A549 (cell line): ENCODE results near the gene ABCC5. TPM values are rescaled to one million over a fixed set of nuclear protein-coding genes. Genes with fewer than 3 reads are reported as not detected.
A peak's percentile ranks its signal among the peaks of the same experiment; 100 is the strongest.

Source experiments
- ATAC-seq, 2 experiments: fragments of 200-7000 bp in 1 of 2; fragments of >200 bp in 1 of 2; cut with Nextera tagmentation in 1 of 2; cut with Tn5 transposase in 1 of 2; 3 replicates each; pipeline versions ENCODE4 v1.8.0 to v1.9.1; 2018 to 2020; ENCODE audit warnings: mild to moderate bottlenecking in 1 of 2, moderate library complexity in 1 of 2
- CTCF ChIA-PET: fragments of 300-600 bp; sonication (Branson Sonifier 250); formaldehyde crosslinking; extraction: SDS; loops from one replicate; lab custom pipeline; 2021; ENCODE audit warnings: antibody characterized with exemption, inconsistent platforms; lab: Yijun Ruan, JAX
- POLR2A ChIA-PET: fragments of 350-600 bp; formaldehyde crosslinking; extraction: SDS; loops from one replicate; lab custom pipeline; 2021; ENCODE audit warnings: antibody characterized with exemption, inconsistent platforms; lab: Yijun Ruan, JAX
- DNase-seq, 2 experiments: peaks; one replicate each; pipeline versions ENCODE4 v3.0.0 to v3.0.0-alpha.2; 2011 to 2016; ENCODE audit warnings: low read depth in 1 of 2, low spot score in 1 of 2
- FAIRE-seq: peaks from 2 replicates; lab custom pipeline; 2011; peaks lifted over from hg19 to GRCh38; lab: Jason Lieb, UNC
- H3K27ac ChIP-seq, 2 experiments: fragments of >200 bp; sonication (Bioruptor Twin); formaldehyde crosslinking; 3 replicates each; pipeline ENCODE4 v1.5.1; 2016 to 2017
- H3K4me1 ChIP-seq: fragments of >200 bp; sonication (Bioruptor Twin); formaldehyde crosslinking; 3 replicates; pipeline ENCODE4 v1.6.1; 2016
- H3K4me2 ChIP-seq: fragments of >200 bp; sonication (Bioruptor Twin); formaldehyde crosslinking; 3 replicates; pipeline ENCODE4 v1.6.1; 2016
- H3K4me3 ChIP-seq: fragments of >200 bp; sonication (Bioruptor Twin); formaldehyde crosslinking; 3 replicates; pipeline ENCODE4 v1.5.1; 2016
- H3K9me3 ChIP-seq: fragments of >200 bp; sonication (Bioruptor Twin); formaldehyde crosslinking; 3 replicates; pipeline ENCODE4 v1.6.1; 2016
- BHLHE40 ChIP-seq: IDR thresholded peaks from 2 replicates; pipeline ENCODE4 v1.6.1; 2012; ENCODE audit warnings: low read depth, low read length, inconsistent platforms
- CBX8 ChIP-seq: fragments of 200-600 bp; sonication (generic); IDR thresholded peaks from 2 replicates; pipeline ENCODE4 v1.6.1; 2016
- CTCF ChIP-seq: fragments of >200 bp; sonication (Bioruptor Twin); formaldehyde crosslinking; IDR thresholded peaks from 3 replicates; pipeline ENCODE4 v1.5.1; 2016
- E2F6 ChIP-seq: IDR thresholded peaks from 2 replicates; pipeline ENCODE4 v1.6.1; 2012; ENCODE audit warnings: low read depth, borderline replicate concordance
- EHMT2 ChIP-seq: fragments of 200-600 bp; sonication (generic); IDR thresholded peaks from 2 replicates; pipeline ENCODE4 v1.6.1; 2016; ENCODE audit warnings: antibody characterized with exemption, low read depth, mild to moderate bottlenecking, moderate library complexity
- EP300 ChIP-seq, 2 experiments: fragments of >200 bp; sonication (Bioruptor Twin); formaldehyde crosslinking; IDR thresholded peaks; 2 replicates in 1 of 2; 3 replicates in 1 of 2; pipeline ENCODE4 v1.6.1; 2016 to 2017
- ESRRA ChIP-seq: fragments of 150-350 bp; IDR thresholded peaks from 2 replicates; pipeline ENCODE4 v1.6.1; 2014; ENCODE audit warnings: mild to moderate bottlenecking, low read length, borderline replicate concordance
- HES2 ChIP-seq: fragments of >200 bp; sonication (Bioruptor Twin); formaldehyde crosslinking; IDR thresholded peaks from 2 replicates; pipeline ENCODE4 v1.6.1; 2016
- HOXB13 ChIP-seq: fragments of 250-450 bp; sonication (Bioruptor Pico); IDR thresholded peaks from 2 replicates; pipeline ENCODE4 v1.5.0; 2020; ENCODE audit warnings: low read depth, mild to moderate bottlenecking, moderate library complexity
- KDM5A ChIP-seq: fragments of 200-600 bp; sonication (generic); IDR thresholded peaks from 2 replicates; pipeline ENCODE4 v1.6.1; 2016; ENCODE audit warnings: antibody characterized with exemption, mild to moderate bottlenecking
- MAFK ChIP-seq: fragments of 450-650 bp; IDR thresholded peaks from 2 replicates; pipeline ENCODE4 v1.6.1; 2014; ENCODE audit not compliant: partially characterized antibody
- MAZ ChIP-seq: fragments of 150-350 bp; IDR thresholded peaks from 2 replicates; pipeline ENCODE4 v1.6.1; 2014; ENCODE audit warnings: antibody characterized with exemption, low read depth, low read length, borderline replicate concordance
- MYC ChIP-seq: IDR thresholded peaks from 2 replicates; pipeline ENCODE4 v1.6.1; 2012; ENCODE audit warnings: mild to moderate bottlenecking, inconsistent platforms, low read length, improper control_type of control experiment, borderline replicate concordance
- NFE2L2 ChIP-seq: fragments of 150-350 bp; conservative IDR thresholded peaks from 2 replicates; pipeline ENCODE4 v1.6.1; 2014; ENCODE audit warnings: low read length
- PBX3 ChIP-seq: IDR thresholded peaks from 2 replicates; pipeline ENCODE4 v1.6.1; 2012
- PHF8 ChIP-seq: fragments of 200-600 bp; sonication (generic); IDR thresholded peaks from 2 replicates; pipeline ENCODE4 v1.6.1; 2016; ENCODE audit warnings: low read depth, mild to moderate bottlenecking, antibody characterized with exemption, moderate library complexity, borderline replicate concordance
- POLR2AphosphoS2 ChIP-seq: conservative IDR thresholded peaks from 2 replicates; pipeline ENCODE4 v1.6.1; 2012; ENCODE audit warnings: low read length, improper control_type of control experiment, inconsistent platforms
- RFX5 ChIP-seq: fragments of 450-650 bp; IDR thresholded peaks from 2 replicates; pipeline ENCODE4 v1.7.1; 2014; ENCODE audit warnings: antibody characterized with exemption, mild to moderate bottlenecking, moderate library complexity
- TP53 ChIP-seq: fragments of 250-450 bp; sonication (Bioruptor Pico); IDR thresholded peaks from 2 replicates; pipeline ENCODE4 v1.5.0; 2021; ENCODE audit warnings: mild to moderate bottlenecking, moderate library complexity
- ZC3H11A ChIP-seq: fragments of 450-650 bp; IDR thresholded peaks from 2 replicates; pipeline ENCODE4 v1.6.1; 2014; ENCODE audit warnings: antibody characterized with exemption, mild to moderate bottlenecking
- ZSCAN20 ChIP-seq: fragments of 250-450 bp; sonication (Bioruptor Pico); IDR thresholded peaks from 2 replicates; pipeline ENCODE4 v1.8.0; 2022; ENCODE audit warnings: mild to moderate bottlenecking, moderate library complexity
- WGBS: methylation state at CpG from one replicate; pipeline ENCODE4 v1.1.6; 2017; ENCODE audit errors: missing lambda C conversion rate; 5-methylcytosine and 5-hydroxymethylcytosine counted together
- polyA plus RNA-seq, 4 experiments: library from polyadenylated mRNA; depleted of rRNA in 3 of 4; stranded (reverse); fragments of >200 nt; fragmentation: RNase III in 1 of 4; extraction: RNeasy Plus Mini Kit Qiagen cat#74134 plus additional on column Dnase treatment in 1 of 4; gene quantifications; 2 replicates in 3 of 4; 3 replicates in 1 of 4; pipeline ENCODE4 v1.2.3, GENCODE V29; 2011 to 2017

Gene ABCC5
- polyA plus RNA-seq, 2 of the 4 experiments (the other 2 are of a cell fraction) = 14.2 to 20.7 TPM

- no peak for FAIRE-seq
- no peaks in the 10 kb centered on the region for H3K9me3 ChIP-seq
- H3K4me3 ChIP-seq = no peak overlapping the region
- no peak overlapping the region for H3K27ac ChIP-seq
- no peak for ATAC-seq
- TF ChIP-seq ESRRA (no peak), MAFK (peak; percentile 89)
- POLR2A ChIA-PET = no interaction called here
- no peaks in the 10 kb centered on the region for H3K4me1 ChIP-seq
- peak in 1 of 2 experiments; percentile 7 for DNase-seq
- H3K4me2 ChIP-seq = no peak overlapping the region
- CTCF ChIA-PET = interaction anchor here (0.6 kb wide), 1 partner anchor 12 kb away, joined by 3 read pairs; no protein-coding TSS in a partner anchor
- WGBS = 83% methylated on average over 10 of the region's 10 CpGs
Measured at GRCh38 chr3:183975981-183976662, 41.6 kb downstream of the ABCC5 start.

- TF ChIP-seq HES2 (no peak), CTCF (no peak), MYC (no peak), ZC3H11A (no peak), HOXB13 (CRISPR knock-in tag) (no peak), ZSCAN20 (CRISPR knock-in tag) (no peak), TP53 (no peak), PHF8 (no peak), EP300 (IDR thresholded peaks at IDR 0.05) (no peak)
- Histone ChIP-seq H3K4me1 (no peaks in the 10 kb centered on the region), H3K4me3 (no peak overlapping the region), H3K27ac (no peak overlapping the region), H3K9me3 (no peaks in the 10 kb centered on the region), H3K4me2 (no peak overlapping the region)
- ChIA-PET CTCF (no interaction called here), POLR2A (no interaction called here)
- DNase-seq (no peak), FAIRE-seq (no peak), ATAC-seq (no peak)
- WGBS = 90% methylated on average over 4 of the region's 4 CpGs
Measured at GRCh38 chr3:183968666-183969245, 48.9 kb downstream of the ABCC5 start.

GRCh38 chr3:183967693-183968092 is 50.0 kb downstream of the ABCC5 start:
- POLR2A ChIA-PET = no interaction called here
- CTCF ChIA-PET = no interaction called here
- no peak for FAIRE-seq

More at GRCh38 chr3:183967693-183968092, 50.0 kb downstream of the ABCC5 start:
- Histone ChIP-seq H3K9me3 (no peaks in the 10 kb centered on the region), H3K27ac (no peak overlapping the region), H3K4me1 (no peaks in the 10 kb centered on the region), H3K4me3 (no peak overlapping the region), H3K4me2 (no peak overlapping the region)
- ATAC-seq = no peak
- no peak for DNase-seq
- WGBS = 98% methylated on average over 3 of the region's 3 CpGs
- TF ChIP-seq TP53 = no peak
- TF ChIP-seq PHF8 = no peak
- TF ChIP-seq E2F6 = no peak
- no peak for TF ChIP-seq MAZ
- no peak for TF ChIP-seq BHLHE40
- TF ChIP-seq PBX3 = no peak
- TF ChIP-seq CBX8 = no peak
- no peak for TF ChIP-seq POLR2AphosphoS2
- no peak for TF ChIP-seq EHMT2
- TF ChIP-seq NFE2L2 = no peak
- no peak for TF ChIP-seq ZC3H11A
- TF ChIP-seq KDM5A = no peak
- no peak for TF ChIP-seq RFX5
